Activated B cell treated with CpG ODN at 0.5 μM for 24 hours (primary cell): ENCODE results near the gene ASAP2. TPM values are rescaled to one million over a fixed set of nuclear protein-coding genes. Genes with fewer than 3 reads are reported as not detected.

Source experiments
- ATAC-seq: fragments of 200-7000 bp; cut with Tn5 transposase; one replicate; pipeline ENCODE4 v1.10.0; 2021; ENCODE audit warnings: low read depth, mild to moderate bottlenecking, moderate library complexity
- CTCF ChIA-PET: fragments of 350-600 bp; sonication (Branson Sonifier 250); formaldehyde crosslinking; loops from one replicate; lab custom pipeline; 2021; ENCODE audit warnings: antibody characterized with exemption; lab: Charles Lee
- POLR2A ChIA-PET: fragments of 350-600 bp; sonication (Branson Sonifier 250); formaldehyde crosslinking; loops from one replicate; lab custom pipeline; 2021; ENCODE audit warnings: antibody characterized with exemption; lab: Charles Lee
- DNase-seq: peaks from one replicate; pipeline ENCODE4 v3.0.0; 2022
- H3K27ac Mint-ChIP-seq: one replicate; pipeline ENCODE4 v1.8.0; 2020; ENCODE audit warnings: mixed read lengths
- H3K27me3 Mint-ChIP-seq: one replicate; pipeline ENCODE4 v1.8.0; 2021; ENCODE audit warnings: mixed read lengths
- H3K36me3 Mint-ChIP-seq: one replicate; pipeline ENCODE4 v1.8.0; 2021; ENCODE audit warnings: low read depth, mixed read lengths
- H3K4me1 Mint-ChIP-seq: one replicate; pipeline ENCODE4 v1.8.0; 2021; ENCODE audit warnings: mixed read lengths
- H3K4me3 Mint-ChIP-seq: one replicate; pipeline ENCODE4 v1.8.0; 2020; ENCODE audit warnings: mild to moderate bottlenecking, mixed read lengths
- H3K9me3 Mint-ChIP-seq: one replicate; pipeline ENCODE4 v1.8.0; 2020; ENCODE audit warnings: mixed read lengths
- CTCF ChIP-seq: fragments of 200-600 bp; IDR thresholded peaks from one replicate; pipeline ENCODE4 v1.8.0; 2022; ENCODE audit warnings: antibody characterized with exemption, mild to moderate bottlenecking
- intact Hi-C: fragments of 100-400 bp; cut with micrococcal nuclease; formaldehyde crosslinking; loops from one replicate; pipeline ENCODE4 v1.15.1; 2024
- total RNA-seq: library from RNA; stranded (reverse); gene quantifications from 2 replicates; pipeline ENCODE4 v1.2.3, GENCODE V29; 2022

The ASAP2 gene
- total RNA-seq, 1 donor from 2014 or later = not detected

GRCh38 chr2:9297156-9297555, 90.5 kb downstream of the ASAP2 start:
- Mint-ChIP-seq H3K9me3 (no peaks in the 10 kb centered on the region), H3K4me3 (no peak overlapping the region), H3K27ac (no peak overlapping the region), H3K4me1 (no peaks in the 10 kb centered on the region), H3K36me3 (no peaks in the 10 kb centered on the region), H3K27me3 (peaks cover 3% of the 10 kb centered on the region)
- intact Hi-C loops = no loop called here
- ChIA-PET CTCF (no interaction called here), POLR2A (no interaction called here)
- TF ChIP-seq CTCF = no peak
- DNase-seq = no peak
- ATAC-seq = no peak

- Mint-ChIP-seq H3K4me3 (no peak overlapping the region), H3K36me3 (no peaks in the 10 kb centered on the region), H3K9me3 (no peaks in the 10 kb centered on the region), H3K27me3 (peaks cover 3% of the 10 kb centered on the region), H3K27ac (no peak overlapping the region), H3K4me1 (no peaks in the 10 kb centered on the region)
- no peak for ATAC-seq
- intact Hi-C loops = no loop called here
- no peak for DNase-seq
- TF ChIP-seq CTCF = no peak
- POLR2A ChIA-PET = no interaction called here
- CTCF ChIA-PET = no interaction called here
Measured at GRCh38 chr2:9297807-9298206, 91.2 kb downstream of the ASAP2 start.

- no peaks in the 10 kb centered on the region for H3K9me3 Mint-ChIP-seq
- H3K4me3 Mint-ChIP-seq = no peak overlapping the region
- H3K27me3 Mint-ChIP-seq = peaks cover 5% of the 10 kb centered on the region
- ATAC-seq = no peak
- no peak for TF ChIP-seq CTCF
- intact Hi-C loops = no loop called here
- H3K27ac Mint-ChIP-seq = no peak overlapping the region
- no peak for DNase-seq
- ChIA-PET CTCF (no interaction called here), POLR2A (no interaction called here)
- H3K36me3 Mint-ChIP-seq = no peaks in the 10 kb centered on the region
- H3K4me1 Mint-ChIP-seq = no peaks in the 10 kb centered on the region
Measured at GRCh38 chr2:9298583-9298982, 92.0 kb downstream of the ASAP2 start.

GRCh38 chr2:9299161-9300100, 92.8 kb downstream of the ASAP2 start:
- Mint-ChIP-seq H3K27me3 (peaks cover 8% of the 10 kb centered on the region), H3K4me1 (no peaks in the 10 kb centered on the region), H3K9me3 (no peaks in the 10 kb centered on the region), H3K27ac (no peak overlapping the region), H3K4me3 (no peak overlapping the region), H3K36me3 (no peaks in the 10 kb centered on the region)
- ATAC-seq (no peak), DNase-seq (no peak)
- CTCF ChIA-PET = no interaction called here
- POLR2A ChIA-PET = no interaction called here
- no peak for TF ChIP-seq CTCF
- intact Hi-C loops = no loop called here

GRCh38 chr2:9300214-9300613, 93.6 kb downstream of the ASAP2 start:
- DNase-seq (no peak), ATAC-seq (no peak)
- H3K4me1 Mint-ChIP-seq = no peaks in the 10 kb centered on the region
- H3K4me3 Mint-ChIP-seq = no peak overlapping the region
- POLR2A ChIA-PET = no interaction called here
- CTCF ChIA-PET = no interaction called here
- no peaks in the 10 kb centered on the region for H3K36me3 Mint-ChIP-seq
- no peaks in the 10 kb centered on the region for H3K9me3 Mint-ChIP-seq
- intact Hi-C loops = no loop called here
- no peak for TF ChIP-seq CTCF
- H3K27ac Mint-ChIP-seq = no peak overlapping the region
- H3K27me3 Mint-ChIP-seq = peaks cover 7% of the 10 kb centered on the region
